K562 (cell line): ENCODE data around the gene SS18. TPM values are rescaled to one million over a fixed set of nuclear protein-coding genes. Genes with fewer than 3 reads are reported as not detected.

Experiments
- CSDE1 ChIP-seq, 2 experiments: fragments of 450-650 bp; IDR thresholded peaks; 2 replicates each; pipeline ENCODE4 v1.6.1; 2016; ENCODE audit warnings: mild to moderate bottlenecking in 1 of 2
- CTCF ChIP-seq, 3 experiments: IDR thresholded peaks in 2 of 3; conservative IDR thresholded peaks in 1 of 3; 2 replicates each; pipeline ENCODE4 v1.5.1; 2011 to 2012; ENCODE audit warnings: low read length in 3 of 3, mild to moderate bottlenecking in 3 of 3, control low read depth in 2 of 3, improper control_type of control experiment in 1 of 3, inconsistent platforms in 1 of 3, low read depth in 1 of 3, mixed read lengths in 1 of 3, moderate library complexity in 1 of 3; ENCODE audit not compliant: insufficient read depth in 2 of 3
- JUND ChIP-seq, 2 experiments: IDR thresholded peaks; 2 replicates in 1 of 2; 3 replicates in 1 of 2; pipeline ENCODE4 v1.6.1; 2011; ENCODE audit warnings: borderline replicate concordance in 2 of 2, low read depth in 2 of 2, low read length in 2 of 2, improper control_type of control experiment in 1 of 2, missing biosample characterization in 1 of 2, missing genetic modification characterization in 1 of 2, missing genetic modification reagents in 1 of 2
- MGA ChIP-seq: fragments of 450-650 bp; IDR thresholded peaks from 2 replicates; pipeline ENCODE4 v1.6.1; 2016; ENCODE audit warnings: mild to moderate bottlenecking, moderate library complexity
- NFIC ChIP-seq: fragments of 450-650 bp; IDR thresholded peaks from 2 replicates; pipeline ENCODE4 v1.6.1; 2017; ENCODE audit warnings: mild to moderate bottlenecking, inconsistent platforms
- PHF8 ChIP-seq: fragments of 200-600 bp; sonication (generic); IDR thresholded peaks from 2 replicates; pipeline ENCODE4 v1.6.1; 2012; ENCODE audit warnings: mixed run types, mild to moderate bottlenecking, inconsistent platforms, low read length, moderate library complexity, borderline replicate concordance
- PPARD ChIP-seq: fragments of 250-450 bp; sonication (Bioruptor Pico); IDR thresholded peaks from 2 replicates; pipeline ENCODE4 v1.8.0; 2022; ENCODE audit warnings: inconsistent platforms, mild to moderate bottlenecking, moderate library complexity
- RBM39 ChIP-seq: fragments of 200-400 bp; formaldehyde crosslinking; optimal IDR thresholded peaks from 2 replicates; pipeline ENCODE3; 2018; ENCODE audit warnings: low read depth, low read length
- SMC3 ChIP-seq: conservative IDR thresholded peaks from 2 replicates; pipeline ENCODE4 v1.6.1; 2011; ENCODE audit warnings: low read depth, low read length, improper control_type of control experiment; ENCODE audit not compliant: insufficient read depth
- SP2 ChIP-seq: IDR thresholded peaks from 2 replicates; pipeline ENCODE4 v1.6.1; 2011; ENCODE audit warnings: mild to moderate bottlenecking, low read depth, low read length, moderate library complexity; ENCODE audit not compliant: poor library complexity, severe bottlenecking; ENCODE audit errors: extremely low read depth
- TOE1 ChIP-seq, 2 experiments: fragments of 450-650 bp in 1 of 2; sonication (generic) in 1 of 2; formaldehyde crosslinking in 1 of 2; IDR thresholded peaks; 2 replicates each; pipeline versions ENCODE4 v1.7.1 to v1.8.0; 2016 to 2022; ENCODE audit warnings: borderline replicate concordance in 2 of 2, mild to moderate bottlenecking in 2 of 2, antibody characterized with exemption in 1 of 2, inconsistent platforms in 1 of 2, low read depth in 1 of 2, missing genetic modification reagents in 1 of 2, moderate library complexity in 1 of 2
- ZNF41 ChIP-seq: fragments of 250-450 bp; sonication (Bioruptor Pico); conservative IDR thresholded peaks from 2 replicates; pipeline ENCODE4 v1.4.0; 2020; ENCODE audit warnings: mild to moderate bottlenecking
- polyA plus RNA-seq, 8 experiments: library from polyadenylated mRNA; depleted of rRNA in 4 of 8; stranded (reverse) in 5 of 8; unstranded in 3 of 8; fragments of >200 nt; fragmentation: Nextera tagmentation in 2 of 8; fragmentation: Illumina TruSeq in 1 of 8; extraction: Ambion mirVana in 2 of 8; extraction: Trizol in 1 of 8; gene quantifications; 2 replicates each; pipeline versions ENCODE4 v1.2.1 to v1.2.3, GENCODE V29; 2011 to 2014; ENCODE audit warnings: inconsistent platforms in 1 of 8, missing spikeins in 1 of 8
- total RNA-seq, 7 experiments: library from RNA; depleted of rRNA in 6 of 7; stranded (reverse); fragments of >200 nt in 6 of 7; fragmentation: Illumina TruSeq in 2 of 7; extraction: Trizol in 2 of 7; gene quantifications; 2 replicates each; pipeline versions ENCODE4 v1.2.1 to v1.2.3, GENCODE V29; 2011 to 2021; ENCODE audit warnings: low replicate concordance in 1 of 7

Gene SS18
- total and polyA plus RNA-seq, 9 of the 15 experiments (the other 6 are each of a cell fraction or from before 2014, with no cell fraction given) = 30.9 to 190 (median 102) TPM

- TF ChIP-seq MGA (no peak), JUND (IDR thresholded peaks at IDR 0.05; ENCODE audit: borderline replicate concordance, low read depth, low read length) (no peak), JUND (tag; IDR thresholded peaks at IDR 0.05; ENCODE audit: borderline replicate concordance, low read depth, low read length) (no peak), PPARD (no peak), PHF8 (no peak), SMC3 (0 out of 2 replicates have a peak, but pooled peaks have one; percentile 16), NFIC (peak; percentile 63), RBM39 (no peak), CSDE1 (IDR thresholded peaks at IDR 0.05) (no peak), TOE1 (IDR thresholded peaks at IDR 0.05; ENCODE audit: borderline replicate concordance) (no peak), TOE1 (CRISPR knock-in tag; IDR thresholded peaks at IDR 0.05; ENCODE audit: borderline replicate concordance, low read depth) (no peak), CTCF (IDR thresholded peaks at IDR 0.05 in 2 of 3, conservative IDR thresholded peaks at IDR 0.05 in 1 of 3; ENCODE audit: insufficient read depth in 2 of 3, low read depth in 1 of 3, low read length in 3 of 3) (peak; percentile 58 to 71 (median 67); a peak in 5 of 6 replicates), ZNF41 (CRISPR knock-in tag) (no peak), SP2 (no peak)
- TF ChIP-seq, all 486 proteins: peak for 6
Observed at GRCh38 chr18:26103579-26103978, 13.2 kb upstream of the SS18 start (continued).
